SH-SY5Y (cell line): ENCODE measurements around the gene PRSS56.

Experiments used
- GATA2 ChIP-seq: IDR thresholded peaks from 2 replicates; pipeline ENCODE4 v1.6.1; 2011; ENCODE audit warnings: mild to moderate bottlenecking, low read depth, low read length
- GATA3 ChIP-seq: IDR thresholded peaks from 2 replicates; pipeline ENCODE4 v1.6.1; 2011; ENCODE audit warnings: low read depth, mild to moderate bottlenecking, low read length, moderate library complexity

- no peak for TF ChIP-seq GATA2
- no peak for TF ChIP-seq GATA3
These were observed 17.0 kb upstream of the PRSS56 start for GRCh38 chr2:232502911-232503808.
